ENCODE measurements around the gene SNORC. TPM values are rescaled to one million over a fixed set of nuclear protein-coding genes. Genes with fewer than 3 reads are reported as not detected.
A peak's percentile ranks its signal among the peaks of the same experiment; 100 is the strongest.

SNORC gene
- polyA plus RNA-seq (2013, experiment 1 of 2), result 0.86 TPM
- polyA plus RNA-seq (2013, experiment 2 of 2), result 0.46 TPM

DNA sequence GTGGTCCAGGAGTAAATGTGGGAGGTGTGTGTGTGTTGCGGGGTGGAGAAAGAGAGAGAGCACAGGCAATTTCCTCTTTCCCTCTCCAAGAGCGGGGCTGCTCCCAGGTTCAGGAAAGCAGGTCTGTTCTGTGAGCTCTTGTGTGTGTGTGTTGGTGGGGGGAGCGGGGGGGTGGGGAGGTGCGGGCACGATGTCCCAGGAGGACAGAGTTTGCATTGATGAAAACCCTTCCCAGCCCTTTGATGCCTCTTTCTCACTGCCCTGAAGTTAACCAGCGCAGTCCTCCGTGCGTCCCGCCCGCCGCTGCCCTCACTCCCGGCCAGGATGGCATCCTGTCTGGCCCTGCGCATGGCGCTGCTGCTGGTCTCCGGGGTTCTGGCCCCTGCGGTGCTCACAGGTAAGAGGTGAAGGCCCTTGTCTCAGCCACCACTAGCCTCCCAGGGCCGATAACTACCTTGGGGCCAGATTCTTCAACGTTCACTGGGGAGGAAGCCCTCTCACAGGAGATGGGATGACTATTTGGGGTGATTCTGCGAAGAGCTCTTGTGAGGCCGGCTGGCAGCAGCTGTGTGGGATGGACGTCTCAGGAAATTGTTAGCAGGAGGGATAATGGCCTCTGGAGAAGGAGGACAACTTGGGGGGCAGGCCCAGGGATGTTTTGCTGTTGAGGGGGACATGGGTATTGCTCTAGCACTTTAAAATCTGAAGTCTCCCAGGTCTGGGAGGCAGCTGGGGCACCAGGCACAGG is at the start of gene SNORC:
Gene SNORC (plus strand): TSS at position 247 of the 748 bp plus-strand sequence. CDS start 78 bp downstream, at position 325.
- Histone ChIP-seq H3K9ac (ENCODE audit: low read length) (no peak within 1 kb of the TSS), H3K56ac (ENCODE audit: low read length) (no peak within 1 kb of the TSS), H3K18ac (ENCODE audit: low read length) (no peak within 1 kb of the TSS), H3K36me3 (ENCODE audit: control insufficient read depth, insufficient read depth, low read length) (no peaks in the 10 kb centered on the region), H3K79me1 (ENCODE audit: low read length) (no peaks in the 10 kb centered on the region), H3K27ac (ENCODE audit: low read depth, low read length) (no peak within 1 kb of the TSS), H3K4me3 (ENCODE audit: low read length) (no peak within 1 kb of the TSS), H3K4ac (ENCODE audit: low read depth, low read length) (no peak within 1 kb of the TSS), H3K4me1 (ENCODE audit: control insufficient read depth, low read depth, low read length) (no peaks in the 10 kb centered on the region), H2AK5ac (ENCODE audit: low read length) (no peak within 1 kb of the TSS), H2BK5ac (ENCODE audit: low read length) (no peak within 1 kb of the TSS), H3K27me3 (ENCODE audit: insufficient read depth, low read length, poor library complexity) (no peaks in the 10 kb centered on the region), H3K4me2 (ENCODE audit: low read length) (no peak within 1 kb of the TSS), H4K8ac (ENCODE audit: low read depth, low read length) (no peak within 1 kb of the TSS), H3K23ac (ENCODE audit: low read length) (no peak within 1 kb of the TSS), H2BK15ac (replicated peaks; ENCODE audit: low read depth) (no peak within 1 kb of the TSS), H4K5ac (ENCODE audit: low read length) (no peak within 1 kb of the TSS), H2BK120ac (ENCODE audit: low read depth, low read length) (no peak within 1 kb of the TSS), H3K79me2 (ENCODE audit: control insufficient read depth, insufficient read depth, low read length) (no peaks in the 10 kb centered on the region)
- WGBS (ENCODE audit: extremely low coverage, insufficient coverage, low lambda C conversion rate), result no CpG with 5 or more reads among the region's 21 CpGs
- no peak for DNase-seq

GRCh38 chr2:232829988-232830387 is 40.1 kb upstream of the SNORC start:
- H4K5ac ChIP-seq (ENCODE audit: low read length), result no peak overlapping the region
- no peaks in the 10 kb centered on the region for H3K4me1 ChIP-seq (ENCODE audit: control insufficient read depth, low read depth, low read length)
- H3K79me2 ChIP-seq (ENCODE audit: control insufficient read depth, insufficient read depth, low read length), result no peaks in the 10 kb centered on the region
- WGBS (ENCODE audit: extremely low coverage, insufficient coverage, low lambda C conversion rate), result no CpG with 5 or more reads among the region's 3 CpGs
- H2BK5ac ChIP-seq (ENCODE audit: low read length), result no peak overlapping the region
- no peak overlapping the region for H3K18ac ChIP-seq (ENCODE audit: low read length)
- H3K4me3 ChIP-seq (ENCODE audit: low read length), result no peak overlapping the region
- H3K27me3 ChIP-seq (ENCODE audit: insufficient read depth, low read length, poor library complexity), result no peaks in the 10 kb centered on the region
- H3K23ac ChIP-seq (ENCODE audit: low read length), result no peak overlapping the region
- H3K9ac ChIP-seq (ENCODE audit: low read length), result no peak overlapping the region
- no peaks in the 10 kb centered on the region for H3K79me1 ChIP-seq (ENCODE audit: low read length)
- H3K36me3 ChIP-seq (ENCODE audit: control insufficient read depth, insufficient read depth, low read length), result peaks cover 3% of the 10 kb centered on the region
- no peak overlapping the region for H2AK5ac ChIP-seq (ENCODE audit: low read length)
- H2BK120ac ChIP-seq (ENCODE audit: low read depth, low read length), result no peak overlapping the region
- no peak overlapping the region for H2BK15ac ChIP-seq (replicated peaks; ENCODE audit: low read depth)
- DNase-seq, result no peak
- no peak overlapping the region for H3K4me2 ChIP-seq (ENCODE audit: low read length)
- H4K8ac ChIP-seq (ENCODE audit: low read depth, low read length), result no peak overlapping the region
- no peak overlapping the region for H3K56ac ChIP-seq (ENCODE audit: low read length)
- H3K27ac ChIP-seq (ENCODE audit: low read depth, low read length), result no peak overlapping the region
- H3K4ac ChIP-seq (ENCODE audit: low read depth, low read length), result no peak overlapping the region

- no peak overlapping the region for H3K56ac ChIP-seq (ENCODE audit: low read length)
- DNase-seq, result no peak
- WGBS (ENCODE audit: extremely low coverage, insufficient coverage, low lambda C conversion rate), result no CpG with 5 or more reads among the region's 3 CpGs
- H3K4me1 ChIP-seq (ENCODE audit: control insufficient read depth, low read depth, low read length), result no peaks in the 10 kb centered on the region
- no peak overlapping the region for H3K9ac ChIP-seq (ENCODE audit: low read length)
- H3K79me2 ChIP-seq (ENCODE audit: control insufficient read depth, insufficient read depth, low read length), result no peaks in the 10 kb centered on the region
- H3K4me3 ChIP-seq (ENCODE audit: low read length), result no peak overlapping the region
- peaks cover 1% of the 10 kb centered on the region for H3K79me1 ChIP-seq (ENCODE audit: low read length)
- H4K8ac ChIP-seq (ENCODE audit: low read depth, low read length), result no peak overlapping the region
- no peak overlapping the region for H3K27ac ChIP-seq (ENCODE audit: low read depth, low read length)
- H2AK5ac ChIP-seq (ENCODE audit: low read length), result no peak overlapping the region
- no peak overlapping the region for H2BK120ac ChIP-seq (ENCODE audit: low read depth, low read length)
- H4K5ac ChIP-seq (ENCODE audit: low read length), result no peak overlapping the region
- no peak overlapping the region for H3K18ac ChIP-seq (ENCODE audit: low read length)
- no peak overlapping the region for H2BK5ac ChIP-seq (ENCODE audit: low read length)
- H3K27me3 ChIP-seq (ENCODE audit: insufficient read depth, low read length, poor library complexity), result no peaks in the 10 kb centered on the region
- H3K36me3 ChIP-seq (ENCODE audit: control insufficient read depth, insufficient read depth, low read length), result peaks cover 3% of the 10 kb centered on the region
- no peak overlapping the region for H3K23ac ChIP-seq (ENCODE audit: low read length)
- no peak overlapping the region for H3K4ac ChIP-seq (ENCODE audit: low read depth, low read length)
- no peak overlapping the region for H2BK15ac ChIP-seq (replicated peaks; ENCODE audit: low read depth)
- H3K4me2 ChIP-seq (ENCODE audit: low read length), result no peak overlapping the region
Observed at GRCh38 chr2:232831496-232831895, 38.6 kb upstream of the SNORC start.

DNA sequence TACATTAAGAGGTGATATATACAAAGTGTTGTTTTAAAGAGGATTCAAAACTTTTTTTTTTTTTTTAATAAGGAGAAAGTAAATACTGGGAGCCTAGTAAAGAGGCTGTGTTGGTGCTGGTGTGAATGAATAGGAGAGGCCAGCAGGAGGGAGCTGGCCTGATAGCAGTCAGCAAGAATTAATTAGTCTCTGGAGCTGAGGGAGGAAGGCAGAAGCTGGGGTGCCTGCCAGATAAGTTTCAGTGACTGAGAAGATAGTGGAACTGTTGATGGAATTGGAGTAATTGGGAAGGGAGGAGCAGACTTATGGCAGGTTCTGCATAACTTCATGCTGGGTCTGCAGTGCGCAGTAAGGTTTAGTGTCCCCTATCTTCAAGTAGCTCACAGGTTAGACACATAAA is 36.2 kb upstream of the SNORC start:
- Histone ChIP-seq H3K36me3 (ENCODE audit: control insufficient read depth, insufficient read depth, low read length) (peaks cover 3% of the 10 kb centered on the region), H3K27me3 (ENCODE audit: insufficient read depth, low read length, poor library complexity) (no peaks in the 10 kb centered on the region), H3K18ac (ENCODE audit: low read length) (no peak overlapping the region), H2BK120ac (ENCODE audit: low read depth, low read length) (no peak overlapping the region), H3K79me2 (ENCODE audit: control insufficient read depth, insufficient read depth, low read length) (no peaks in the 10 kb centered on the region), H3K4me1 (ENCODE audit: control insufficient read depth, low read depth, low read length) (no peaks in the 10 kb centered on the region), H3K23ac (ENCODE audit: low read length) (no peak overlapping the region), H4K8ac (ENCODE audit: low read depth, low read length) (no peak overlapping the region), H3K56ac (ENCODE audit: low read length) (no peak overlapping the region), H3K4me3 (ENCODE audit: low read length) (no peak overlapping the region), H2BK15ac (replicated peaks; ENCODE audit: low read depth) (no peak overlapping the region), H3K9ac (ENCODE audit: low read length) (no peak overlapping the region), H3K79me1 (ENCODE audit: low read length) (peaks cover 1% of the 10 kb centered on the region), H2BK5ac (ENCODE audit: low read length) (no peak overlapping the region), H3K27ac (ENCODE audit: low read depth, low read length) (no peak overlapping the region), H3K4ac (ENCODE audit: low read depth, low read length) (no peak overlapping the region), H3K4me2 (ENCODE audit: low read length) (no peak overlapping the region), H2AK5ac (ENCODE audit: low read length) (no peak overlapping the region), H4K5ac (ENCODE audit: low read length) (no peak overlapping the region)
- no CpG with 5 or more reads among the region's 1 CpG for WGBS (ENCODE audit: extremely low coverage, insufficient coverage, low lambda C conversion rate)
- peak; percentile 40 for DNase-seq

DNA sequence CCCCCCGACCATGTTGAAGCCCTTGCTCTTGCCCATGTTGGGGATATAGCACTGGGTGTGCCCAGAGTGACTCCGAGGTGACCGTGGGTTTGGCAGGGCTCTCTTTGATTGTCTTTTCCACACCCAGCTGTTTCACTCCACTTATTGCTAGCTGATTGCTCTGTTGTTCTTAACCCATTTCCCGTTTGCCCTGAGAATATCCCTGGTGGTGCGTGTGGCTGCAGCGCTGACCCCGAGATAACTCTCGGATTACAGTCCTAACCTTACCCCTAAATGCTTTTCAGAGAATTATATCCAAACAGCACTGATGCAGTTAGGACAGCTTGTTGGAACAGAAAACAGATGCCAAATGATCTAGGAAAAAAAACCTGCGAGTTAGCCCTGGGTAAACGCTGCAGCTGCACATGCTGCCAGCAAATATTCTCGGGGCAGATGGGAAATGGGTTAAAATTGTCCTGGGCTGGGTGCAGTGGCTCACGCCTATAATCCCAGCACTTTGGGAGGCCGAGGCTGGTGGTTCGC is 34.3 kb upstream of the SNORC start:
- no peak overlapping the region for H4K8ac ChIP-seq (ENCODE audit: low read depth, low read length)
- no peak overlapping the region for H2BK120ac ChIP-seq (ENCODE audit: low read depth, low read length)
- no peak overlapping the region for H3K4me2 ChIP-seq (ENCODE audit: low read length)
- H3K18ac ChIP-seq (ENCODE audit: low read length), result no peak overlapping the region
- H3K27me3 ChIP-seq (ENCODE audit: insufficient read depth, low read length, poor library complexity), result no peaks in the 10 kb centered on the region
- no peak overlapping the region for H3K56ac ChIP-seq (ENCODE audit: low read length)
- H2BK15ac ChIP-seq (replicated peaks; ENCODE audit: low read depth), result no peak overlapping the region
- H3K23ac ChIP-seq (ENCODE audit: low read length), result no peak overlapping the region
- H2BK5ac ChIP-seq (ENCODE audit: low read length), result no peak overlapping the region
- peaks cover 3% of the 10 kb centered on the region for H3K36me3 ChIP-seq (ENCODE audit: control insufficient read depth, insufficient read depth, low read length)
- no peak overlapping the region for H3K4me3 ChIP-seq (ENCODE audit: low read length)
- H3K9ac ChIP-seq (ENCODE audit: low read length), result no peak overlapping the region
- H3K4ac ChIP-seq (ENCODE audit: low read depth, low read length), result no peak overlapping the region
- H3K4me1 ChIP-seq (ENCODE audit: control insufficient read depth, low read depth, low read length), result no peaks in the 10 kb centered on the region
- H2AK5ac ChIP-seq (ENCODE audit: low read length), result no peak overlapping the region
- DNase-seq, result no peak
- H4K5ac ChIP-seq (ENCODE audit: low read length), result no peak overlapping the region
- H3K27ac ChIP-seq (ENCODE audit: low read depth, low read length), result no peak overlapping the region
- H3K79me2 ChIP-seq (ENCODE audit: control insufficient read depth, insufficient read depth, low read length), result no peaks in the 10 kb centered on the region
- no CpG with 5 or more reads among the region's 14 CpGs for WGBS (ENCODE audit: extremely low coverage, insufficient coverage, low lambda C conversion rate)
- peaks cover 1% of the 10 kb centered on the region for H3K79me1 ChIP-seq (ENCODE audit: low read length)

Data from mesendoderm (in vitro differentiated cells).